ENCODE data around the gene AKAP13.
A peak's percentile ranks its signal among the peaks of the same experiment; 100 is the strongest.
"Not testable (repeated sequence)": the region's sequence is repeated elsewhere in the genome, so short reads cannot be mapped to it uniquely, and the experiment has no call there.

The AKAP13 gene, protein sequence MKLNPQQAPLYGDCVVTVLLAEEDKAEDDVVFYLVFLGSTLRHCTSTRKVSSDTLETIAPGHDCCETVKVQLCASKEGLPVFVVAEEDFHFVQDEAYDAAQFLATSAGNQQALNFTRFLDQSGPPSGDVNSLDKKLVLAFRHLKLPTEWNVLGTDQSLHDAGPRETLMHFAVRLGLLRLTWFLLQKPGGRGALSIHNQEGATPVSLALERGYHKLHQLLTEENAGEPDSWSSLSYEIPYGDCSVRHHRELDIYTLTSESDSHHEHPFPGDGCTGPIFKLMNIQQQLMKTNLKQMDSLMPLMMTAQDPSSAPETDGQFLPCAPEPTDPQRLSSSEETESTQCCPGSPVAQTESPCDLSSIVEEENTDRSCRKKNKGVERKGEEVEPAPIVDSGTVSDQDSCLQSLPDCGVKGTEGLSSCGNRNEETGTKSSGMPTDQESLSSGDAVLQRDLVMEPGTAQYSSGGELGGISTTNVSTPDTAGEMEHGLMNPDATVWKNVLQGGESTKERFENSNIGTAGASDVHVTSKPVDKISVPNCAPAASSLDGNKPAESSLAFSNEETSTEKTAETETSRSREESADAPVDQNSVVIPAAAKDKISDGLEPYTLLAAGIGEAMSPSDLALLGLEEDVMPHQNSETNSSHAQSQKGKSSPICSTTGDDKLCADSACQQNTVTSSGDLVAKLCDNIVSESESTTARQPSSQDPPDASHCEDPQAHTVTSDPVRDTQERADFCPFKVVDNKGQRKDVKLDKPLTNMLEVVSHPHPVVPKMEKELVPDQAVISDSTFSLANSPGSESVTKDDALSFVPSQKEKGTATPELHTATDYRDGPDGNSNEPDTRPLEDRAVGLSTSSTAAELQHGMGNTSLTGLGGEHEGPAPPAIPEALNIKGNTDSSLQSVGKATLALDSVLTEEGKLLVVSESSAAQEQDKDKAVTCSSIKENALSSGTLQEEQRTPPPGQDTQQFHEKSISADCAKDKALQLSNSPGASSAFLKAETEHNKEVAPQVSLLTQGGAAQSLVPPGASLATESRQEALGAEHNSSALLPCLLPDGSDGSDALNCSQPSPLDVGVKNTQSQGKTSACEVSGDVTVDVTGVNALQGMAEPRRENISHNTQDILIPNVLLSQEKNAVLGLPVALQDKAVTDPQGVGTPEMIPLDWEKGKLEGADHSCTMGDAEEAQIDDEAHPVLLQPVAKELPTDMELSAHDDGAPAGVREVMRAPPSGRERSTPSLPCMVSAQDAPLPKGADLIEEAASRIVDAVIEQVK (N-terminal part only)

DNA sequence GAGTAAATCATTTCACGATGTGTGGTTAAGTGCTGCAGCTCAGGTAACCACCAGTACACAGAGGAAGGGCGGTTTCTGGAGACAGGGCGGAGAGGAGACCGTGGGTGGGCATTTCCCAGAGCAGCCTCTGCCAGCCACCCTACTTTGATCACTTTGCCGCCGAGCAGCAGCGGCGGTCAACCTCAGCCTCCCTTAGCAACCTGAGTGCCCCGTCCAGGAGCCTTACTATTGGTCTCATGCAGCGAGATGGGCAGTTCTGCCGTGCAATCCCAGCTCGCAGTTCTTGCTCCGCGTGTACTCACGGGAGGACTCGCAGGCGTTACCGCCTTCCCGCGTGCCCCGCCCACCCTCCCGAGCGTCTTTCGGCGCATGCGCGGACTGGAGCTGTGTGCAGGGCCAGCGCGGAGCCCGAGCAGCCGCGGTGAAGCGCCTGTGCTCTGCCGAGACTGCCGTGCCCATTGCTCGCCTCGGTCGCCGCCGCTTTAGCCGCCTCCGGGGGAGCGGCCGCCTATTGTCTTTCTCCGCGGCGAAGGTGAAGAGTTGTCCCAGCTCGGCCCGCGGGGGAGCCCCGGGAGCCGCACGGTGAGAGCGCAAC lies at the start of gene AKAP13:
TSS of gene AKAP13 (plus strand) at position 387 of the 595 bp plus-strand sequence. CDS start 105,118 bp downstream, outside the sequence.
- peak; percentile 89 for DNase-seq

GRCh38 chr15:85330901-85331588 lies 49.4 kb upstream of the AKAP13 start:
- peak; percentile 19 for DNase-seq

- no peak for DNase-seq
Observed at GRCh38 chr15:85331655-85332285, 48.6 kb upstream of the AKAP13 start.

- DNase-seq, result no peak
Observed at GRCh38 chr15:85333132-85333831, 47.1 kb upstream of the AKAP13 start.

DNA sequence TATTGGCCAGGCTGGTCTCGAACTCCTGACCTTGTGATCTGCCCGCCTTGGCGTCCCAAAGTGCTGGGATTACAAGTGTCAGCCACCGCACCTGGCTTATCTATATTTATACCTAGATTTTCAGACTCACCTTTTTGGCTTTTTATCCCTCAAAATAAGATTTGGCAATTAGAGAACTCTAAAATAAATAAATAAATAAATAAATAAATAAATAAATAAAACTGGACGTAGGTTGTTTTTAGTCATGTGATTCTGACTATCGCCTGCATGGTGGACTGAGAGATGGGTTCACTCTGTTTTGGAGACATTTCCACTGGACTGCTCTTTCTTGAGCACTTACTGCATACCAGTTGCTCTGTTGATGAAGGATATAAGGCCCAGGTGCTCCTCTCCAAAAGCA lies 46.2 kb upstream of the AKAP13 start:
- DNase-seq, result no peak

GRCh38 chr15:85335193-85335942 lies 45.0 kb upstream of the AKAP13 start:
- no peak for DNase-seq

GRCh38 chr15:85336880-85337279 lies 43.5 kb upstream of the AKAP13 start:
- DNase-seq, result no peak

GRCh38 chr15:85337425-85338074 lies 42.9 kb upstream of the AKAP13 start:
- no peak for DNase-seq

GRCh38 chr15:85340321-85340665 lies 40.1 kb upstream of the AKAP13 start:
- DNase-seq, result no peak

DNA sequence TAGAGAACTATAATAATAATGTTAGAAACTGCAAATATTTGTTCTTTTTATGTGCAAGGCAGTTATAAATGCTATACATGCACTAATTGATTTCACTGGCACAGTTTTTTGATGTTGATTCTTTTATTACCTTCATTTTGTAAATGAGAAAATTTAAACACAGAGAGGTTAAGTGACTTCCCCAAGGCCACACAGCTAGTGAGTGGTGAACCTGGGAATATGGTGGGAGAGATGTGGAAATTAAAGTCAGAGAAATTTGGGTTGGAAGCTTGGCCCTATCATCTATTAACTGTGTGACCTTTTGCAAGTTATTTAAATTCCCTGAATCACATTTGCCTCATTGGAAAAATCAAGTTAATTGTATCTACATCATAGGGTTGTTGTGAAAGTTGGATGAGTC lies 39.6 kb upstream of the AKAP13 start:
- DNase-seq, result no peak

GRCh38 chr15:85342163-85342562 lies 38.2 kb upstream of the AKAP13 start:
- not testable (repeated sequence) for DNase-seq

DNA sequence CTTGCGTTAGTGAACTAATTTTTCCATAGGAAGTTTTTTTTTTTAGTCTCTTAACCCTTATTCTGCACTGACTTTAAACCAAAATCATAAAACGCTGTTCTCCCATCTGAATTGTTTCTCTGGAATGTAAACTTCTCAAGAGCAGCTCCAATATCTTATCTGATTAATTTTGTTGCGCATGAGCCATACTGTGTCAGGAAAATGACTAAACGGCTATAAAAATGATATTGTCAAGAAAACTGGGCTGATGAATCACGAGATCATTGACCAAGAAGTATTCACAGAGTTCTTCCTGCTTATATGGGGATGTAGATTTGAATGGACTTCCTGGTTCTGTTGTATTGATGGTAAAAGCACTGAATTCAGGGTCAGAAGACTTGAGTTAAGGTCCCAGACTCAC lies 37.0 kb upstream of the AKAP13 start:
- not testable (repeated sequence) for DNase-seq

- not testable (repeated sequence) for DNase-seq
Observed at GRCh38 chr15:85344241-85344640, 36.2 kb upstream of the AKAP13 start.

DNA sequence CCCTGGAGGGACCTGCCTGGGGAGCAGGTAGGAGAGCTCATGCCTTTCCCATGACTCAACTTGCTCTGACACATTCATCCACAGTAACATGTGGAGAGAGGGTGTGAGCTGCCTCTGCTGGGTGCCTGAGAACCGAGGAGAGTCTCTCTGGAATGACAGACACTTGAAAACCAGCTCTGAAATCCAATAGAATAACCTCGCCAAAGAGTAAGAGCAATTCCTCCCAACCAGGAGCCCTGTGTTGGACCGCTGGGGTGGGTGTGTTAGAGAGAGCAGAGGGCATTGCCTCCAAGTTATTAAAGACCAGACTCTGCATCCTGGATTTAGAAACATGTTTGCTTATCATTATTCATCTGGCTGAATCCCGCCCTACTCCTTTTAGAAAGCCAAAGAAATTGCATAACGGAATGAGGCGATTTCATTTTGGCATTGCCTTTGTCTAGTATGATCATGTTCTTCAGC lies 35.7 kb upstream of the AKAP13 start:
- not testable (repeated sequence) for DNase-seq

DNA sequence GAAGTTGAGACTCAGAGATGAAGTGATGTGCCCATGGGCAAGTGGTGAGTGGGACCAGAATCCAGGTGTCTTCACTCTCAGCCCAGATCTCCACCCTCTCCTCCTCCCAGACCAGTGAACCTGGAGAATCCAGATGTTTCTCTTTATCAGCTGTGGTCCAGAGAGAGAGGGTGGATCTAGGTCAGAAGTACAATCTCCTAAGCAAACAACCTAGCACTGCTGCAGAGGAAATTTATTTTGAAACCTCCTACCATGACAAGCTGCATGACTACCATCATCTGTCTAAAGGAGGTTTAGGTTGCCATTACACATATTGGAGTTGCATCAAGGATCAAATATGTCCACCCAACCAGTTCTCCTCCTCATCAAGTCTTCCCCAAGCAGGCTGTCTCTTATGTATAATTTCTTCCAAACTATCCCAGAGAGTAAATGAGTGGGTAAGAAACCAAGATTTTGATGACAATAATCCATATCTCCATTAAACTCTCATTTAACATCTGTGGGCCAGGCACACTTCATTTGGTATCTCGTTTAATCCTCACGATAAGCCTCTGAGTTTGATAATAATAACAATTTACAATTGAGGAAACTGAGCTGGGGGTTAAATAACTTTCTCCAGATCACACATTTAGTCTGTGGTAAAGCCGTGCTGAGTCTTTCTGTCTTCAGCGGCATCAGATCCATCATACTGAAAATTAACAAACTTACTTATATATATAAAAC lies 35.0 kb upstream of the AKAP13 start:
- not testable (repeated sequence) for DNase-seq

GRCh38 chr15:85346462-85347084 lies 33.8 kb upstream of the AKAP13 start:
- DNase-seq, result peak; percentile 20

DNA sequence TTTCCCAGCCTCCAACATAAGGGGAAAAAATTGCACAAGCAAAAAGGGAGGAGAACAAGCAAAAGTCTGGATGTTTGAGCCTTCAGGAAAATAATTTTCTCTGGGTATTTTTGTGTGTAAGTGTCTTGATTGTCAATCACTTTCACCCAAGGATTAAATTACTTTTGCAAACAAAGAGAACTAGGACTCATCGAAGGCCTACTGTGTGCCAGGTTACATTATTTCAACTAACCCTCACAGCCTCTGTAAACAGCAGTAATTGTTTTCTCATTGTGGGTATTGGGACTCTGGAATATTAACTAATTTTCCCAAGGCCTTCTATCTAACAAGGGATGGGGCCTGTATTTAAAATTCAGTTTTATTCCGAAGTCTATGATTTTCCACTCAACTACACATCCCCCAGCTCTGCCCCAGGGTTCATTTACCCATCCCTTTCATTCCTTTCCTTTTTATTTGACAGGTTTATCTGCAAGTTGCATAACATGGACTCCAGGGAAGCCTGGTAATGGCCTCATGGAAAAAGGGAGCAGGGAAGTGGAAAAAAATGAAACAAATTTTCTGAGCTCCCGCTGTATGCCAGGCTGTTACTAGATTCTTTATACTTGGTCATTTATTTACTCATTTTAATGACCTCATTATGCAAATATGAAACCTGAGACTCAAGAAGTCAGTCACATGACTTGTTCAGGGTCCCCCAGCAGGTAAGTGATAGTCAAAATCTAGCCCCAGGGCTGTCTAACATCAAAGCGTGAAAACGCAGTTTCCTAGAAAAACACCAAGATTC lies 32.9 kb upstream of the AKAP13 start:
- DNase-seq, result not testable (repeated sequence)

Data from NCI-H2029 (cell line).